AG09309 (cell line): Measurements from ENCODE around the gene EN2.

Experiments used
- DNase-seq: peaks from one replicate; pipeline ENCODE4 v3.0.0-alpha.2; 2010; ENCODE audit warnings: low read depth
- H3K4me3 ChIP-seq: 2 replicates; pipeline ENCODE4 v1.5.1; 2011; ENCODE audit warnings: mild to moderate bottlenecking, low read depth, low read length, moderate library complexity; ENCODE audit not compliant: control insufficient read depth
- CTCF ChIP-seq: IDR thresholded peaks from 2 replicates; pipeline ENCODE4 v1.5.1; 2011; ENCODE audit warnings: mild to moderate bottlenecking, low read depth, low read length, inconsistent platforms; ENCODE audit not compliant: insufficient read depth, control insufficient read depth; ENCODE audit errors: missing control alignments

The EN2 gene

GRCh38 chr7:155431711-155432110 lies 26.2 kb upstream of the EN2 start:
- H3K4me3 ChIP-seq, result no peak overlapping the region
- TF ChIP-seq CTCF, result no peak
- no peak for DNase-seq

GRCh38 chr7:155435110-155435509 lies 22.8 kb upstream of the EN2 start:
- H3K4me3 ChIP-seq, result no peak overlapping the region
- DNase-seq, result no peak
- TF ChIP-seq CTCF, result no peak

GRCh38 chr7:155437836-155438235 lies 20.1 kb upstream of the EN2 start:
- no peak overlapping the region for H3K4me3 ChIP-seq
- no peak for TF ChIP-seq CTCF
- no peak for DNase-seq

- DNase-seq, result no peak
- H3K4me3 ChIP-seq, result no peak overlapping the region
- TF ChIP-seq CTCF, result no peak
Measured at GRCh38 chr7:155438777-155439176, 19.2 kb upstream of the EN2 start.

GRCh38 chr7:155439311-155440017 lies 18.5 kb upstream of the EN2 start:
- no peak for TF ChIP-seq CTCF
- no peak for DNase-seq
- no peak overlapping the region for H3K4me3 ChIP-seq

- no peak for TF ChIP-seq CTCF
- H3K4me3 ChIP-seq, result no peak overlapping the region
- no peak for DNase-seq
Measured at GRCh38 chr7:155440018-155440410, 17.9 kb upstream of the EN2 start.
